Activated T-cell treated with anti-CD3 and anti-CD28 coated beads, Interleukin-2, amount 50 U/mL, for 24 hours (primary cell): ENCODE measurements around the gene GPC2.
A peak's percentile ranks its signal among the peaks of the same experiment; 100 is the strongest.
"Not testable (repeated sequence)": the region's sequence is repeated elsewhere in the genome, so short reads cannot be mapped to it uniquely, and the experiment has no call there.

Source experiments
- DNase-seq: peaks from one replicate; pipeline ENCODE4 v3.0.0-alpha.2; 2020
- H3K27ac Mint-ChIP-seq: 2 replicates; pipeline ENCODE4 v1.8.0; 2020; ENCODE audit warnings: mild to moderate bottlenecking, mixed read lengths
- H3K27me3 Mint-ChIP-seq: 2 replicates; pipeline ENCODE4 v1.8.0; 2020; ENCODE audit warnings: mixed read lengths
- H3K36me3 Mint-ChIP-seq: 2 replicates; pipeline ENCODE4 v1.8.0; 2020; ENCODE audit warnings: low read depth, mixed read lengths
- H3K4me1 Mint-ChIP-seq: 2 replicates; pipeline ENCODE4 v1.8.0; 2020; ENCODE audit warnings: low read depth, mixed read lengths
- H3K4me3 Mint-ChIP-seq: 2 replicates; pipeline ENCODE4 v1.8.0; 2020; ENCODE audit warnings: mild to moderate bottlenecking, moderate library complexity, mixed read lengths
- H3K9me3 Mint-ChIP-seq: 2 replicates; pipeline ENCODE4 v1.8.0; 2020; ENCODE audit warnings: mixed read lengths

The GPC2 gene

DNA sequence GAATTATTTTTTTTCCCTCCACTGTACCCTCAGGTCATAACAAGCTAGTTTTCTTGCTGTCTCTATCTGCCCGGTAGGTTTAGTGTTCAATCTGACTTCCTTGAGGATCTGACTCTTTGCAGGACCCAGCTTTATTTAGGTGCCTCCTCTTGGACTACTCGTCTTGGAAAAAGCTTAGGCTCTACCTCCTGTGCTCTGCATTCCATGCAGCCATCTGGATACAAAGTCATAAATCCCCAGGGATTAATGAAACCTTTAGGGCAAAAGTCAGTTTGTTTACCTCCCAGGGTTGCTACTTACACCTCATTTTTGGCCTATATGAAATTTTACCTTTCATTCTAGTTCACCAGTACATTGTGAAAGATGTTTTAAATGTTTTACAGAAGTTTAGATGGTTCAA, 8.5 kb upstream of the GPC2 start:
- H3K4me1 Mint-ChIP-seq: peaks cover 33% of the 10 kb centered on the region
- no peaks in the 10 kb centered on the region for H3K27me3 Mint-ChIP-seq
- H3K4me3 Mint-ChIP-seq: no peak overlapping the region
- no peaks in the 10 kb centered on the region for H3K36me3 Mint-ChIP-seq
- no peak for DNase-seq
- no peaks in the 10 kb centered on the region for H3K9me3 Mint-ChIP-seq
- H3K27ac Mint-ChIP-seq: no peak overlapping the region

DNA sequence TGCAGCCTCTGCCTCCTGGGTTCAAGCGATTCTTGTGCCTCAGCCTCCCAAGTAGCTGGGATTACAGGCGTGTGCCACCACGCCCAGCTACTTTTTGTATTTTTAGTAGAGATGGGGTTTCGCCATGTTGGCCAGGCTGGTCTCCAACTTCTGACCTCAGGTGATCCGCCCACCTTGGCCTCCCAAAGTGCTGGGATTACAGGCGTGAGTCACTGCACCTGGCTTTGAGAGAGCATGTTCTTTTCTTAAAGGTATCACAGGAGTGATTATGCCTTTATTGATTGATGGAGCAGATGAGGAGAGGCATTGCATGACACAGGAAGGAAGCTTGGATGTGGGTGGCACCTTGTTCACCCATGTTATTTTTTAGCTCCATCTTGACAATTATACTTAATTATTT, 5.9 kb upstream of the GPC2 start:
- not testable (repeated sequence) for H3K36me3 Mint-ChIP-seq, H3K9me3 Mint-ChIP-seq, H3K27me3 Mint-ChIP-seq, H3K27ac Mint-ChIP-seq, H3K4me3 Mint-ChIP-seq
- peaks cover 29% of the 10 kb centered on the region for H3K4me1 Mint-ChIP-seq
- peak; percentile 17 for DNase-seq

DNA sequence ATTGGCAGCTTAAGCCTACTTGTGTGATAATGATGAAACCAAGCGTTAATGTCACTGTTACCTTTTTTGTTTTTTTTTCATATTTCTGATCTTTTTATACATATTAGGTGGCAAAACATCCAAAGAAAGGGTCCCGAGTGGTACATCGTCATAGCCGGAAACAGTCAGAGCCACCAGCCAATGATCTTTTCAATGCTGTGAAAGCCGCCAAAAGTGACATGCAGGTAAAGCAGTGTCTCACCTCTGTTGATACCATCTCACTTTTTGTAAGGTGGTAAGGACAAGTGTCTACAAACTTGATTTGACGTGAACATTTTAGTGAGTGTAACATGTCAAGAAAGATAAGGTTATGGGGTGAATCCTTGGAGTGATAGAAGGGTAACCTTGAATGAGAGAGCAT, 5.4 kb upstream of the GPC2 start:
- peaks cover 29% of the 10 kb centered on the region for H3K4me1 Mint-ChIP-seq
- H3K27ac Mint-ChIP-seq, DNase-seq, H3K4me3 Mint-ChIP-seq, H3K9me3 Mint-ChIP-seq, H3K27me3 Mint-ChIP-seq, H3K36me3 Mint-ChIP-seq: not testable (repeated sequence)

DNA sequence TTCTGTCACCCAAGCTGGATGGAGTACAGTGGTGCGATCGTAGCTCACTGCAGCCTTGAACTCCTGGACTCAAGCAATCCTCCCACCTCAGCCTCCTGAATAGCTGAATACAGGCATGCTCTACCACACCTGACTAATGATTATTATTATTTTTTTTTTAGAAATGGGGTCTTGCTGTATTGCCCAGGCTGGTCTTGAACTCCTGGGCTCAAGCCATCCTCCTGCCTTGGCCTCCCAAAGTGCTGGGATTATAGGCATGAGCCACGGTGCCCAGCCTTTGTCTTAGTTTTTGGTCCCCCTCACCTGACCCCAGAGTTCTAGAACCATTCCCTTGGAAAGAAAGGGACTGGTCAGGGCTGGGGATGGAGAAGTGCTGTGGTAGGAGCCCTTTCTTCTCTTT, 2.9 kb upstream of the GPC2 start:
- not testable (repeated sequence) for H3K27me3 Mint-ChIP-seq, DNase-seq, H3K36me3 Mint-ChIP-seq, H3K9me3 Mint-ChIP-seq, H3K27ac Mint-ChIP-seq
- H3K4me1 Mint-ChIP-seq: peaks cover 43% of the 10 kb centered on the region
- peak overlapping the region; percentile 45 for H3K4me3 Mint-ChIP-seq

GRCh38 chr7:100176096-100177044, 811 bp downstream of the GPC2 start:
- no peak overlapping the region for H3K27ac Mint-ChIP-seq
- H3K4me1 Mint-ChIP-seq: peaks cover 31% of the 10 kb centered on the region
- no peaks in the 10 kb centered on the region for H3K27me3 Mint-ChIP-seq
- H3K9me3 Mint-ChIP-seq: peaks cover 3% of the 10 kb centered on the region
- DNase-seq: peak; percentile 27
- H3K36me3 Mint-ChIP-seq: no peaks in the 10 kb centered on the region
- H3K4me3 Mint-ChIP-seq: peak overlapping the region; percentile 80

DNA sequence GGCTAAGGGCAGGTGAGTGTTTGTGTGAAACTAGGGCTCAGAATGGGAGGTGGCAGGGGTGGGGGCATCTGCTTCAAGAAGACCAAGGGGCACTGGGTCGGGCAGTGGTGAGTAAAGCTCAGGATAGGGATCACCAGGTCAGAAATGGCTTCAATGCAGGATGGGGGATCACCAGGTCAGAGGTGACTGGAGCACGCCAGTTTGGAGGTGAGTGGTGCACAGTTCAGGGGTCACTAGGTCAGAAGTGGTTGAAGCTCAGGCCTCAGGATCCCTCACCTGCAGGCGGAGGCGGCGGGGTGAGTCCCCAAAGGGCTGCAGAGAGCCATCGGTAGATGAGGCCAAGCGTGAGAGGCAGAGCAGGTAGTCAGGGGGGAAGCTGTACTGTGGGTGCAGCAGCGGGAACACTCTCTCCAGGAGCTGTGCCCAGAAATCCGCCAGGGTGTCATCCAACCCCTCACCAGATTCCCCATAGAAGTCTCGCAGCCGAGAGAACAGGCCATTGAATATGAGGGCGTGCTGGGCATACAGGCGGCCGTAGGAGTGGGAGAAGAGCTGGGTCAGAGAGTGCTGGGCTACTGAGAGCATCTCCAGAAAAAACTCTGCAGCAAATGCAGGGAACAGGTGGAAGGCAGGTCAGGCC, 1.8 kb downstream of the GPC2 start:
- Mint-ChIP-seq H3K27me3 (peaks cover 2% of the 10 kb centered on the region), H3K9me3 (peaks cover 2% of the 10 kb centered on the region), H3K36me3 (no peaks in the 10 kb centered on the region), H3K4me1 (peaks cover 28% of the 10 kb centered on the region), H3K4me3 (no peak overlapping the region), H3K27ac (peak overlapping the region; percentile 41)
- DNase-seq: peak; percentile 28

- H3K9me3 Mint-ChIP-seq: no peaks in the 10 kb centered on the region
- H3K4me3 Mint-ChIP-seq: no peak overlapping the region
- DNase-seq: no peak
- peaks cover 33% of the 10 kb centered on the region for H3K4me1 Mint-ChIP-seq
- H3K27ac Mint-ChIP-seq: no peak overlapping the region
- H3K36me3 Mint-ChIP-seq: no peaks in the 10 kb centered on the region
- peaks cover 2% of the 10 kb centered on the region for H3K27me3 Mint-ChIP-seq
Measured at GRCh38 chr7:100174582-100174981, 2.6 kb downstream of the GPC2 start.

- Mint-ChIP-seq H3K4me1 (peaks cover 39% of the 10 kb centered on the region), H3K9me3 (no peaks in the 10 kb centered on the region), H3K27me3 (peaks cover 2% of the 10 kb centered on the region), H3K27ac (peak overlapping the region; percentile 11), H3K36me3 (no peaks in the 10 kb centered on the region), H3K4me3 (no peak overlapping the region)
- no peak for DNase-seq
Measured at GRCh38 chr7:100173806-100174495, 3.2 kb downstream of the GPC2 start.

- Mint-ChIP-seq H3K27ac (peak overlapping the region; percentile 18), H3K9me3 (no peaks in the 10 kb centered on the region), H3K4me3 (peak overlapping the region; percentile 57), H3K36me3 (no peaks in the 10 kb centered on the region), H3K27me3 (peaks cover 2% of the 10 kb centered on the region), H3K4me1 (peaks cover 55% of the 10 kb centered on the region)
- DNase-seq: no peak
Measured at GRCh38 chr7:100171840-100172239, 5.3 kb downstream of the GPC2 start.

GRCh38 chr7:100171087-100171681, 6.0 kb downstream of the GPC2 start:
- no peaks in the 10 kb centered on the region for H3K36me3 Mint-ChIP-seq
- H3K9me3 Mint-ChIP-seq: no peaks in the 10 kb centered on the region
- peaks cover 55% of the 10 kb centered on the region for H3K4me1 Mint-ChIP-seq
- H3K4me3 Mint-ChIP-seq: peak overlapping the region; percentile 4
- peak; percentile 58 for DNase-seq
- H3K27me3 Mint-ChIP-seq: peaks cover 2% of the 10 kb centered on the region
- H3K27ac Mint-ChIP-seq: no peak overlapping the region

- DNase-seq: no peak
- Mint-ChIP-seq H3K9me3 (no peaks in the 10 kb centered on the region), H3K4me1 (peaks cover 59% of the 10 kb centered on the region), H3K27me3 (peaks cover 2% of the 10 kb centered on the region), H3K27ac (no peak overlapping the region), H3K36me3 (no peaks in the 10 kb centered on the region), H3K4me3 (peak overlapping the region; percentile 4)
Measured at GRCh38 chr7:100170101-100170897, 6.9 kb downstream of the GPC2 start.

DNA sequence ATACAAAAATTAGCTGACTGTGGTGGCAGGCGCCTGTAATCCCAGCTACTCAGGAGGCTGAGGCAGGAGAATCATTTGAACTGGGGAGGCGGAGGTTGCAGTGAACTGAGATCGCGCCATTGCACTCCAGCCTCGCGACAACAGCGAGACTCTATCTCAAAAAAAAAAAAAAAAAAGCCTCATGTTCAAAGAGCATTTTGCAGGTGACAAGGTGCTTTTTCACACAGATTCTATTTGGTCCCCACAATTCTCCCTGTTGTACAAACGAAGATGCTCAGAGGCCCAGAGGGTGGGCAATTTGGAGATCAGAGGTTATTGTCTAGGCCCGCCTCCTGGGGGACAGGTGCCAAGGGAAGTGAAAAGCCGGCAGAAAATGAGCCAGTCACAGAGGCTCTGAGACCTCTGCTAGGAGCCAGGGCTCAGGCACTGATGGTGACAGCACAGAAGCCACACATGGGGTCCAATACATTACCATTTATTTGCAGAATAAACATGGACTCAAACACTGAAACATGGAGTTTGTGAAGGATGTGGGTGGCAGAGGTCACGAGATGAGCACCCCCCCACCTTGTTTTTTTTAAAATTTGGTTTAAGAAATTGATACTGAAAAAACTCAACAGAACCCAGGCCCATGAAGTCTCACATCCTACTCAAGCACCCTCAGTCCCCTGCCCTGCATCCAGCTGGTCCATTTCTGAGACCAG, 7.9 kb downstream of the GPC2 start:
- peak overlapping the region; percentile 72 for H3K4me3 Mint-ChIP-seq
- peak; percentile 52 for DNase-seq
- no peaks in the 10 kb centered on the region for H3K36me3 Mint-ChIP-seq
- H3K27me3 Mint-ChIP-seq: peaks cover 2% of the 10 kb centered on the region
- H3K9me3 Mint-ChIP-seq: no peaks in the 10 kb centered on the region
- H3K4me1 Mint-ChIP-seq: peaks cover 62% of the 10 kb centered on the region
- H3K27ac Mint-ChIP-seq: peak overlapping the region; percentile 66

GRCh38 chr7:100167912-100168323, 9.3 kb downstream of the GPC2 start:
- Mint-ChIP-seq H3K36me3 (no peaks in the 10 kb centered on the region), H3K4me1 (peaks cover 76% of the 10 kb centered on the region), H3K27ac (peak overlapping the region; percentile 79), H3K4me3 (peak overlapping the region; percentile 72), H3K27me3 (peaks cover 2% of the 10 kb centered on the region), H3K9me3 (no peaks in the 10 kb centered on the region)
- no peak for DNase-seq
